PC-9 (cell line): ENCODE results near the gene WRAP73.

Experiments used
- CTCF ChIP-seq: fragments of 200-600 bp; sonication (generic); conservative IDR thresholded peaks from 2 replicates; pipeline ENCODE4 v1.6.1; 2017; ENCODE audit warnings: mixed run types, antibody characterized with exemption, mild to moderate bottlenecking, moderate library complexity
- EZH2 ChIP-seq: fragments of 200-600 bp; sonication (generic); IDR thresholded peaks from 2 replicates; pipeline ENCODE4 v1.8.0; 2017; ENCODE audit warnings: antibody characterized with exemption, low read depth

- no peak for TF ChIP-seq EZH2
- no peak for TF ChIP-seq CTCF
Observed at GRCh38 chr1:3616861-3617260, 33.0 kb downstream of the WRAP73 start.
